Brain microvascular endothelial cell (primary cell): ENCODE data around the gene TRA2A.
A peak's percentile ranks its signal among the peaks of the same experiment; 100 is the strongest.

Experiments
- DNase-seq: peaks from one replicate; pipeline ENCODE4 v3.0.0-alpha.2; 2020
- H3K27ac ChIP-seq: fragments of 250-450 bp; sonication (Bioruptor Pico); 2 replicates; pipeline ENCODE4 v1.5.1; 2020; ENCODE audit warnings: mild to moderate bottlenecking, moderate library complexity
- H3K27me3 ChIP-seq: fragments of 250-450 bp; sonication (Bioruptor Pico); replicated peaks from 2 replicates; pipeline ENCODE4 v1.5.1; 2020; ENCODE audit warnings: mild to moderate bottlenecking
- H3K36me3 ChIP-seq: fragments of 250-450 bp; sonication (Bioruptor Pico); replicated peaks from 2 replicates; pipeline ENCODE4 v1.5.1; 2020; ENCODE audit warnings: mild to moderate bottlenecking
- H3K4me3 ChIP-seq: 2 replicates; pipeline ENCODE4 v1.5.1; 2011; ENCODE audit warnings: low read depth, mild to moderate bottlenecking, control low read depth, low read length, moderate library complexity
- in situ Hi-C: cut with HindIII; loops from 2 replicates; pipeline ENCODE4 v1.10.0; 2017; ENCODE audit warnings: low sequenced_read_pairs, low pct_ligation_motif_present
- TF ChIP-seq, protein P1 (sequence below): IDR thresholded peaks from 2 replicates; pipeline ENCODE4 v1.5.1; 2011; ENCODE audit warnings: low read depth, mild to moderate bottlenecking, moderate library complexity, low read length, control low read depth, inconsistent platforms; ENCODE audit errors: missing control alignments

The TRA2A gene

DNA sequence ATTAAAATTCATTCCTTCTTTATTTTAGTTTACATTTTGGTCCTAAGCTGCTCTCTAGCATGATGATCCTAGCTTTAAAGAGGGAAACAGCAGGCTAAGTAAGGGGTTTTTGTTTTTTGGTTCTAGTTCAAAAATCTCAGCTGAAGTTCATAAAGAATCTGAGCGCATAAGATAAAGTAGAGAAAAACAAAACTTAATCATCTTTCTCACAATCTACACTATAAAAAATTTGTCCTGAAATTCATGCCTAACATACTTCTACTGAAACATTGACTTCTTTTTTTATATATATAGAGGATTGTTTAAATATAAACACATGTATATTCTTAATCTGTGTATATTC is 54.7 kb downstream of the TRA2A start:
- Histone ChIP-seq H3K27ac (no peak overlapping the region), H3K36me3 (no peaks in the 10 kb centered on the region), H3K4me3 (no peak overlapping the region), H3K27me3 (no peaks in the 10 kb centered on the region)
- DNase-seq, result no peak
- TF ChIP-seq, protein P1, sequence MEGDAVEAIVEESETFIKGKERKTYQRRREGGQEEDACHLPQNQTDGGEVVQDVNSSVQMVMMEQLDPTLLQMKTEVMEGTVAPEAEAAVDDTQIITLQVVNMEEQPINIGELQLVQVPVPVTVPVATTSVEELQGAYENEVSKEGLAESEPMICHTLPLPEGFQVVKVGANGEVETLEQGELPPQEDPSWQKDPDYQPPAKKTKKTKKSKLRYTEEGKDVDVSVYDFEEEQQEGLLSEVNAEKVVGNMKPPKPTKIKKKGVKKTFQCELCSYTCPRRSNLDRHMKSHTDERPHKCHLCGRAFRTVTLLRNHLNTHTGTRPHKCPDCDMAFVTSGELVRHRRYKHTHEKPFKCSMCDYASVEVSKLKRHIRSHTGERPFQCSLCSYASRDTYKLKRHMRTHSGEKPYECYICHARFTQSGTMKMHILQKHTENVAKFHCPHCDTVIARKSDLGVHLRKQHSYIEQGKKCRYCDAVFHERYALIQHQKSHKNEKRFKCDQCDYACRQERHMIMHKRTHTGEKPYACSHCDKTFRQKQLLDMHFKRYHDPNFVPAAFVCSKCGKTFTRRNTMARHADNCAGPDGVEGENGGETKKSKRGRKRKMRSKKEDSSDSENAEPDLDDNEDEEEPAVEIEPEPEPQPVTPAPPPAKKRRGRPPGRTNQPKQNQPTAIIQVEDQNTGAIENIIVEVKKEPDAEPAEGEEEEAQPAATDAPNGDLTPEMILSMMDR, result no peak
- in situ Hi-C loops, result no loop called here

GRCh38 chr7:23476286-23477156 is 55.3 kb downstream of the TRA2A start:
- no peak for DNase-seq
- TF ChIP-seq, protein P1, result no peak
- Histone ChIP-seq H3K4me3 (no peak overlapping the region), H3K36me3 (no peaks in the 10 kb centered on the region), H3K27me3 (no peaks in the 10 kb centered on the region), H3K27ac (no peak overlapping the region)
- in situ Hi-C loops, result no loop called here

DNA sequence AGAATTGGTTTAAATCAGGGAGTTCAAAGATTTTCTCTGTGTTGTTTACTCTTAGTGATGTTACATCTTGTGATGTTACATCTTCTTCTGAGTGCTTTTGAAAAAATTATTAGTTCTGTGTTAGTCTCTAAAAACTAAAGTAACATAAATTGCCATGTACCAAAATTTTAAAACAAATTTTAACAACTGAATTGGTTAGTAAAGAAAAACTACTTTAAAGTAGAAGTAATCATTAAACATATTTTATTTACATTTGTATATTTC is 56.3 kb downstream of the TRA2A start:
- Histone ChIP-seq H3K27ac (no peak overlapping the region), H3K4me3 (no peak overlapping the region), H3K36me3 (no peaks in the 10 kb centered on the region), H3K27me3 (no peaks in the 10 kb centered on the region)
- TF ChIP-seq, protein P1, result no peak
- in situ Hi-C loops, result no loop called here
- DNase-seq, result no peak

GRCh38 chr7:23474829-23475575 is 56.8 kb downstream of the TRA2A start:
- in situ Hi-C loops, result no loop called here
- TF ChIP-seq, protein P1, result no peak
- no peaks in the 10 kb centered on the region for H3K36me3 ChIP-seq
- H3K27ac ChIP-seq, result peak overlapping the region; percentile 39
- DNase-seq, result no peak
- H3K4me3 ChIP-seq, result peak overlapping the region; percentile 64
- H3K27me3 ChIP-seq, result no peaks in the 10 kb centered on the region

- in situ Hi-C loops, result no loop called here
- Histone ChIP-seq H3K27me3 (no peaks in the 10 kb centered on the region), H3K36me3 (no peaks in the 10 kb centered on the region), H3K4me3 (peak overlapping the region; percentile 74), H3K27ac (peak overlapping the region; percentile 44)
- DNase-seq, result peak; percentile 95
- TF ChIP-seq, protein P1, result no peak
Measured at GRCh38 chr7:23474094-23474828, 57.5 kb downstream of the TRA2A start.
